Mucosa of descending colon (tissue), 3 donors: ENCODE measurements around the gene LOXHD1. TPM values are rescaled to one million over a fixed set of nuclear protein-coding genes. Genes with fewer than 3 reads are reported as not detected.

Experiments
- ATAC-seq: fragments of 200-7000 bp; cut with Tn5 transposase; one replicate; pipeline ENCODE4 v1.9.1; 2020; ENCODE audit warnings: mild to moderate bottlenecking, moderate library complexity
- DNase-seq, 3 donors: peaks; one replicate each; pipeline ENCODE4 v3.0.0-alpha.2; 2020
- H3K36me3 ChIP-seq: fragments of 200-600 bp; one replicate; pipeline ENCODE4 v1.8.0; 2021; ENCODE audit warnings: low read depth, mild to moderate bottlenecking
- H3K4me1 ChIP-seq: fragments of 200-600 bp; one replicate; pipeline ENCODE4 v1.8.0; 2021; ENCODE audit warnings: low read depth, mild to moderate bottlenecking
- H3K4me3 ChIP-seq: fragments of 200-600 bp; one replicate; pipeline ENCODE4 v1.8.0; 2021; ENCODE audit warnings: mild to moderate bottlenecking
- H3K9me3 ChIP-seq: fragments of 200-600 bp; one replicate; pipeline ENCODE4 v1.8.0; 2021; ENCODE audit warnings: mild to moderate bottlenecking
- intact Hi-C, 2 donors: fragments of 100-400 bp; cut with DNase I in 1 of 2; cut with micrococcal nuclease in 1 of 2; formaldehyde crosslinking; loops; one replicate each; pipeline versions ENCODE4 v1.11.0 to v1.11.1; 2022; cut with DNase I, micrococcal nuclease
- total RNA-seq, 3 donors: library from RNA; stranded (reverse); fragmentation: NEBNext Ultra II Directional in 2 of 3; extraction: Animal tissue kit (Norgen Biotek cat#: 25700) in 2 of 3; gene quantifications; one replicate each; pipeline versions ENCODE4 v1.2.1 to v1.2.4, GENCODE V29; 2021 to 2023
- TF ChIP-seq, protein P1 (sequence below): fragments of 200-600 bp; IDR thresholded peaks from one replicate; pipeline ENCODE4 v1.8.0; 2022; ENCODE audit warnings: antibody characterized with exemption, mild to moderate bottlenecking
- donor health status: DM: no; HTN: no; CAD: no; lungs with moderate emphysema.
- donor health status: DM: no; HTN: no; CAD: no.
- donor health status: DM: no; HTN: yes; CAD: no.

The LOXHD1 gene
- total RNA-seq, 3 donors from 2014 or later: 0.06 TPM; not detected in 2

DNA sequence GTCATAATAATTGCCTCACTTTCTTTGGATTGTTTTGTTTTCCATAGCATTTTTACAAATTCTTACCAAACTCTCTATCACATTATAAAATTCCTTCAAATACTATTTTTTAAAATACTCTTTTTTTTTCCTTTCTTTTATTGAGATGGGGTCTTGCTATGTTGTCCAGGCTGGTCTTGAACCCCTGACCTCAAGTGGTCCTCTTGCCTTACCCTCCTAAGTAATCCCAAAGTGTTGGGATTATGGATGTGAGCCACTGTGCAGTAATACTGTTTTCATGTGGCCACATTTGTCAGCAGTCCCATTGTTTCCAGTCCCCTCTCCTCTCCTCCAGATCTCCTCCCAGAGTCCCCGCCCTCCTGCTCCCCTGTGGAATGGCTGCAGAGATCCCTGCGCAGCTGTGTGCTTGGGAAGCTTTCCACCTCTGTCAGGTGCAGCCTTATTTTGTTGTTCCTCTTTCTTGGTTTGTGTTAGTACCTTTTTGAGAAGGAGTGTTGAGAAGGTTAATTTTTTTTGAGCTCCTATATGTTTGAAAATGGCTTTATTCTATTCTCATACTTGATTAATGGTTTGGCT lies 227.3 kb downstream of the LOXHD1 start:
- DNase-seq: no peak
- TF ChIP-seq, protein P1, sequence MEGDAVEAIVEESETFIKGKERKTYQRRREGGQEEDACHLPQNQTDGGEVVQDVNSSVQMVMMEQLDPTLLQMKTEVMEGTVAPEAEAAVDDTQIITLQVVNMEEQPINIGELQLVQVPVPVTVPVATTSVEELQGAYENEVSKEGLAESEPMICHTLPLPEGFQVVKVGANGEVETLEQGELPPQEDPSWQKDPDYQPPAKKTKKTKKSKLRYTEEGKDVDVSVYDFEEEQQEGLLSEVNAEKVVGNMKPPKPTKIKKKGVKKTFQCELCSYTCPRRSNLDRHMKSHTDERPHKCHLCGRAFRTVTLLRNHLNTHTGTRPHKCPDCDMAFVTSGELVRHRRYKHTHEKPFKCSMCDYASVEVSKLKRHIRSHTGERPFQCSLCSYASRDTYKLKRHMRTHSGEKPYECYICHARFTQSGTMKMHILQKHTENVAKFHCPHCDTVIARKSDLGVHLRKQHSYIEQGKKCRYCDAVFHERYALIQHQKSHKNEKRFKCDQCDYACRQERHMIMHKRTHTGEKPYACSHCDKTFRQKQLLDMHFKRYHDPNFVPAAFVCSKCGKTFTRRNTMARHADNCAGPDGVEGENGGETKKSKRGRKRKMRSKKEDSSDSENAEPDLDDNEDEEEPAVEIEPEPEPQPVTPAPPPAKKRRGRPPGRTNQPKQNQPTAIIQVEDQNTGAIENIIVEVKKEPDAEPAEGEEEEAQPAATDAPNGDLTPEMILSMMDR: no peak
- intact Hi-C loops: no loop called here
- H3K36me3 ChIP-seq: no peaks in the 10 kb centered on the region
- H3K9me3 ChIP-seq: no peaks in the 10 kb centered on the region
- ATAC-seq: no peak
- H3K4me3 ChIP-seq: no peak overlapping the region
- H3K4me1 ChIP-seq: no peaks in the 10 kb centered on the region

DNA sequence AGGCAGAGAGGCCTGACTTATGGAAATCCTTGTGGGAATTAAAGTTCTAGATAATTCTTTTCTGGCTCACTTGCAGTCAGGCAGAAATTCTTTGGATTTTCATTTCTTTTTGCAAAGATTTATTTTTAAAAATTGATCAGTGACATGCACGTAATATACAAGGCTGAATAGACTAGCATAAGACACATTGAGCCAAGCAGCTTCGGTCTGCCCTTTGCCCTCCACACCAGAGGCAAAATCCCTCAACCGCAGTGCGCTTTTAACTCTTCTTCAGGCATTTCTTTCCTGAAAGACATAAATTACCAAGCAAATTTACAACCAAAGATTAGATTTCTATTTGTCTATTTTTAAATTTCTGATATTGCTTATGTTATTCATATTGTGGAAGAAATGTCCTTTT lies 227.9 kb downstream of the LOXHD1 start:
- Histone ChIP-seq H3K9me3 (no peaks in the 10 kb centered on the region), H3K4me1 (no peaks in the 10 kb centered on the region), H3K36me3 (no peaks in the 10 kb centered on the region), H3K4me3 (no peak overlapping the region)
- intact Hi-C loops: no loop called here
- DNase-seq (no peak), ATAC-seq (no peak)
- TF ChIP-seq, protein P1: no peak

GRCh38 chr18:46428368-46428767 lies 228.7 kb downstream of the LOXHD1 start:
- intact Hi-C loops: no loop called here
- TF ChIP-seq, protein P1: no peak
- ATAC-seq: no peak

GRCh38 chr18:46427216-46427995 lies 229.6 kb downstream of the LOXHD1 start:
- DNase-seq: no peak
- intact Hi-C loops: no loop called here
- Histone ChIP-seq H3K9me3 (no peaks in the 10 kb centered on the region), H3K36me3 (no peaks in the 10 kb centered on the region), H3K4me1 (peaks cover 2% of the 10 kb centered on the region), H3K4me3 (no peak overlapping the region)
- ATAC-seq: no peak
- TF ChIP-seq, protein P1: no peak

More at GRCh38 chr18:46428368-46428767, 228.7 kb downstream of the LOXHD1 start:
- no peaks in the 10 kb centered on the region for H3K4me1 ChIP-seq
- DNase-seq: no peak
- H3K9me3 ChIP-seq: no peaks in the 10 kb centered on the region
- H3K36me3 ChIP-seq: no peaks in the 10 kb centered on the region
- no peak overlapping the region for H3K4me3 ChIP-seq

Other genes starting within 250 kb of the LOXHD1 start
- gene ST8SIA5, start 99.8 kb upstream of the LOXHD1 start, total RNA-seq: under 1 TPM; 0.20 to 0.66 (median 0.24) TPM